Lung (tissue), 12 donors: ENCODE data around the gene DTNB. TPM values are rescaled to one million over a fixed set of nuclear protein-coding genes. Genes with fewer than 3 reads are reported as not detected.

Experiments used
- ATAC-seq: fragments of 200-7000 bp; cut with Tn5 transposase; one replicate; pipeline ENCODE4 v1.9.1; 2020; ENCODE audit warnings: moderate number of reproducible peaks; ENCODE audit not compliant: insufficient read depth, low FRiP score
- DNase-seq, 3 donors: peaks; one replicate each; pipeline ENCODE4 v3.0.0-alpha.2; 2013 to 2017
- H3K27ac ChIP-seq, 2 donors: one replicate each; pipeline ENCODE4 v1.5.1; 2013; ENCODE audit warnings: mild to moderate bottlenecking in 2 of 2, moderate library complexity in 2 of 2, control low read depth in 1 of 2, inconsistent platforms in 1 of 2, low read depth in 1 of 2, low read length in 1 of 2
- H3K27me3 ChIP-seq, 3 donors: one replicate each; pipeline ENCODE4 v1.5.1; 2013; ENCODE audit warnings: low read length in 2 of 3; ENCODE audit not compliant: control insufficient read depth in 3 of 3, insufficient read depth in 3 of 3
- H3K36me3 ChIP-seq, 4 donors: one replicate each; pipeline ENCODE4 v1.5.1; 2013; ENCODE audit warnings: low read length in 4 of 4, mild to moderate bottlenecking in 1 of 4, moderate library complexity in 1 of 4; ENCODE audit not compliant: control insufficient read depth in 4 of 4, insufficient read depth in 4 of 4
- H3K4me1 ChIP-seq, 5 donors: one replicate each; pipeline ENCODE4 v1.5.1; 2013; ENCODE audit warnings: low read length in 5 of 5, mild to moderate bottlenecking in 2 of 5, moderate library complexity in 1 of 5; ENCODE audit not compliant: control insufficient read depth in 5 of 5, insufficient read depth in 5 of 5
- H3K4me3 ChIP-seq: one replicate; pipeline ENCODE4 v1.5.1; 2013; ENCODE audit warnings: mild to moderate bottlenecking, control low read depth, moderate library complexity
- H3K9ac ChIP-seq, 2 donors: one replicate each; pipeline ENCODE4 v1.5.1; 2013; ENCODE audit warnings: low read length in 2 of 2, control low read depth in 1 of 2; ENCODE audit not compliant: insufficient read depth in 1 of 2
- H3K9me3 ChIP-seq, 4 donors: one replicate each; pipeline ENCODE4 v1.5.1; 2013; ENCODE audit warnings: low read length in 3 of 4, mild to moderate bottlenecking in 1 of 4, moderate library complexity in 1 of 4; ENCODE audit not compliant: control insufficient read depth in 4 of 4, insufficient read depth in 3 of 4
- CTCF ChIP-seq: IDR thresholded peaks from 2 replicates; pipeline ENCODE4 v1.5.1; 2012; ENCODE audit warnings: mild to moderate bottlenecking; ENCODE audit errors: control extremely low read depth, extremely low read depth
- WGBS, 2 donors: extraction: QIAGEN DNeasy Blood & Tissue Kit; methylation state at CpG; one replicate each; pipeline ENCODE4 v1.1.7; 2013; 5-methylcytosine and 5-hydroxymethylcytosine counted together
- polyA plus RNA-seq, 2 donors: library from polyadenylated mRNA; stranded (reverse); fragments of 200-250 nt; gene quantifications; one replicate each; pipeline ENCODE4 v1.2.1, GENCODE V29; 2013
- total RNA-seq, 2 donors: library from RNA; depleted of rRNA in 1 of 2; stranded (reverse); fragments of >200 nt in 1 of 2; gene quantifications; one replicate each; pipeline ENCODE4 v1.2.1, GENCODE V29; 2014 to 2021
- donor health status: control.
- donor health status: control.
- donor health status: Bipolar disorder and iron deficiency.
- donor health status: healthy.
- donor health status: DM: yes; HTN: yes; CAD: no.

The DTNB gene
- total and polyA plus RNA-seq, 4 donors, result 10.1 to 35.2 (median 20.4) TPM

DNA sequence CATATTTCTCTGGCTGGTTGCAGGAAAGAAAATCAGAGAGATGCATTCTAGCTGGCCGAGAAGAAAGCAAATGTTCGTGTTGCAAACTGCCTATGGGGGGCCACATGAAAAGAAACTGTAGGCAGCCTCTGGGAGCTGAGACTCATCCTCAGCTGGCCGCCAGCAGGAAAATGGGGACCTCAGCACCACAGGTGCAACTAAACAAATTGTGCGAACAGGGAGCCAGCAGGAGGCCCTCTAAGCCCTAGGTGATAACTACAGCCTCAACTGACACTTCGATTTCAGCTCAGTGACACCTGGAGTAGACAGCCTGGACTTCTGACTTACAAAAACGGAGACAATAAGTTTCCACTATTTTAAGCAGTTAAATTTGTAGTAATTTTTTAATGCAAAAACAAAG, 107.3 kb downstream of the DTNB start:
- Histone ChIP-seq H3K27ac (no peak overlapping the region), H3K36me3 (no peaks in the 10 kb centered on the region), H3K9ac (no peak overlapping the region), H3K4me1 (peaks cover 0 to 10% (median 3%) of the 10 kb centered on the region in 5 donors), H3K4me3 (no peak overlapping the region), H3K9me3 (no peaks in the 10 kb centered on the region), H3K27me3 (no peaks in the 10 kb centered on the region)
- 95 to 96% methylated on average over 6 of the region's 6 CpGs for WGBS, 2 donors
- TF ChIP-seq CTCF, result no peak
- DNase-seq (no peak), ATAC-seq (no peak)

DNA sequence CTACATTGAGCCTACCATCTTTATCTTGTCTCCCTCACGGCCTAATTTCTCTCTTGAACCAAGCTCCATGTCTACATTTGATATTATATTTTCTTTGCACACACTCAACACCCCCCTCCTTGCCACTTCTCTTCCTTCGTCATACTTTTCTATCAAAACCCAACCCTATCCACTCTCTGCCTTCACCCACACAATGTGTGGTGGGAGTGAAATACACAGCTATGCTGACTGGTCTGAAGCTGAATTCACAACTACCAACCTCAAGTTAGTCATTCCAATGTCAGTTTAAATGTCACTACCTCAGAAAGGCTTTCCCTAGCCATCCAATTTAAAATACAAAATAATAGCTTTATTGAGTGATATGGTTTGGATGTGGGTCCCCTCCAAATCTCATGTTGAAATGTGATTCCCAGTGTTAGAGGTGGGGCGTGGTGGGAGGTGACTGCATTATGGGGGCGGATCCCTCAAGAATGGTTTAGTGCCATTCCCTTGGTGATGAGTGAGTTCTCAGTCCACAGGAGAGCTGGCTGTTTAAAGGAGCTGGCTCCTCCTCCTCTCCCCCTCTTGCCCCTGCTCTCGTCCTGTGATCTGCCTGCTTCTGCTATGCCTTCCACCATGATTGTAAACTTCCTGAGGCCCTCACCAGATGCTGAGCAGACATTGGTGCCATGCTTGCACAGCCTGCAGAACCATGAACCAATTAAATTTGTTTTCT, 112.1 kb downstream of the DTNB start:
- Histone ChIP-seq H3K4me3 (no peak overlapping the region), H3K4me1 (peaks cover 0 to 1% (median 0%) of the 10 kb centered on the region in 5 donors), H3K27ac (no peak overlapping the region), H3K36me3 (no peaks in the 10 kb centered on the region), H3K27me3 (no peaks in the 10 kb centered on the region), H3K9ac (no peak overlapping the region), H3K9me3 (no peaks in the 10 kb centered on the region)
- DNase-seq (no peak), ATAC-seq (no peak)
- TF ChIP-seq CTCF, result no peak
- WGBS, 2 donors, result 90 to 93% methylated on average over 5 of the region's 5 CpGs

GRCh38 chr2:25559148-25559547, 114.2 kb downstream of the DTNB start:
- Histone ChIP-seq H3K4me1 (peaks cover 0 to 1% (median 0%) of the 10 kb centered on the region in 5 donors), H3K27ac (no peak overlapping the region), H3K27me3 (no peaks in the 10 kb centered on the region), H3K36me3 (no peaks in the 10 kb centered on the region), H3K4me3 (no peak overlapping the region), H3K9me3 (no peaks in the 10 kb centered on the region), H3K9ac (no peak overlapping the region)
- ATAC-seq (no peak), DNase-seq (no peak)
- 95 to 97% methylated on average over 10 of the region's 10 CpGs for WGBS, 2 donors
- TF ChIP-seq CTCF, result no peak

GRCh38 chr2:25558262-25558661, 115.1 kb downstream of the DTNB start:
- TF ChIP-seq CTCF, result no peak
- WGBS, 2 donors, result 29 to 60% methylated on average over 2 of the region's 2 CpGs
- no peaks in the 10 kb centered on the region for H3K9me3 ChIP-seq
- no peaks in the 10 kb centered on the region for H3K36me3 ChIP-seq
- ATAC-seq (no peak), DNase-seq (peak in 1 of 3 donors; percentile 22)
- no peak overlapping the region for H3K4me3 ChIP-seq
- H3K4me1 ChIP-seq, result peaks cover 0 to 1% (median 0%) of the 10 kb centered on the region in 5 donors
- H3K9ac ChIP-seq, result no peak overlapping the region
- no peaks in the 10 kb centered on the region for H3K27me3 ChIP-seq
- H3K27ac ChIP-seq, result no peak overlapping the region
